Frontal cortex (tissue), 4 donors: ENCODE data around the gene TMEM94. TPM values are rescaled to one million over a fixed set of nuclear protein-coding genes. Genes with fewer than 3 reads are reported as not detected.

ENCODE experiments used
- DNase-seq, 2 donors: peaks; one replicate each; pipeline ENCODE4 v3.0.0; 2012; ENCODE audit warnings: low spot score in 2 of 2
- FAIRE-seq: peaks from 2 replicates; lab custom pipeline; 2012; peaks lifted over from hg19 to GRCh38; lab: Jason Lieb, UNC
- total RNA-seq: library from RNA; depleted of rRNA; stranded (reverse); fragments of >200 nt; gene quantifications from one replicate; pipeline ENCODE4 v1.2.3, GENCODE V29; 2014
- donor health status: control.
- donor health status: control.
- donor health status: control.

Gene TMEM94
- total RNA-seq, 1 donor from 2014 or later = 18.8 TPM

GRCh38 chr17:75490953-75491649 lies 34.7 kb downstream of the TMEM94 start:
- FAIRE-seq (no peak), DNase-seq (no peak)

DNA sequence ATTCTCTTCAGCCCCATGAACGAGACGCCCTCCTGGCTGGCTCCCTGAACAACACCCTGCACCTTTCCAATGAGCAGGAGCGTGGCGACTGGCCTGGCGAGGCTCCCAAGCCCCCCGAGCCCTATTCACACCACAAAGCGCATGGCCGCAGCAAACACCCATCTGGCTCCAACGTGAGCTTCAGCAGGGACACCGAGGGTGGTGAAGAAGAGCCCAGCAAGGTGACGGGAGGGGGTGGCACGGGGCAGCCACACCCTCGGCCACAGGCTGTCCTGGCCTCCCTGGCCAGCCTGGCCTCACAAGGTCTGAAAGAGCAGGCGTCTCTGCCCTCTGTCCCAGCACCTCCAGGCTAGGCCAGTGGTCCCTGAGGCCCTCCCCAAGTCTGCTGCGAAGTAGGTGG lies 35.2 kb downstream of the TMEM94 start:
- no peak for DNase-seq
- no peak for FAIRE-seq

DNA sequence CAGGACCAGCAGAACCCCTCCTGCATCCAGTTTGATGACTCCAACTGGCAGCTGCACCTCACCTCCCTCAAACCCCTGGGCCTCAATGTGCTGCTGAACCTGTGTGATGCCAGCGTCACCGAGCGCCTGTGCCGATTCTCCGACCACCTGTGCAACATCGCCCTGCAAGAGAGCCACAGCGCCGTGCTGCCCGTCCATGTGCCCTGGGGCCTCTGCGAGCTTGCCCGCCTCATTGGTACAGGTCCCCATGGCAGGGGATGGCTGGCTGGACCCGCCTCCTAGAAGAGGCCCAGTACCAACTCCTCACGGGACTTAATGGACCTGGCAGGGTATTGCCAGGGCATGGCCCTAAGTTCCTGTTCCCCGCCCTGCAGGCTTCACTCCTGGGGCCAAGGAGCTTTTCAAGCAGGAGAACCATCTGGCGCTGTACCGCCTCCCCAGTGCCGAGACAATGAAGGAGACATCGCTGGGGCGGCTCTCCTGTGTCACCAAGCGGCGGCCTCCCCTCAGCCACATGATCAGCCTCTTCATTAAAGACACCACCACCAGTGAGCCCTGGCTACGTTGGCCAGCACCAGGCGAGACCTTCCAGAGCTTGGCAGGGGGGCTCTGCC lies 36.2 kb downstream of the TMEM94 start:
- FAIRE-seq (no peak), DNase-seq (no peak)

- no peak for FAIRE-seq
- no peak for DNase-seq
Measured at GRCh38 chr17:75493476-75494129, 37.2 kb downstream of the TMEM94 start.

GRCh38 chr17:75494326-75494877 lies 38.0 kb downstream of the TMEM94 start:
- FAIRE-seq = no peak
- DNase-seq = no peak

GRCh38 chr17:75496005-75496404 lies 39.6 kb downstream of the TMEM94 start:
- FAIRE-seq (no peak), DNase-seq (no peak)

DNA sequence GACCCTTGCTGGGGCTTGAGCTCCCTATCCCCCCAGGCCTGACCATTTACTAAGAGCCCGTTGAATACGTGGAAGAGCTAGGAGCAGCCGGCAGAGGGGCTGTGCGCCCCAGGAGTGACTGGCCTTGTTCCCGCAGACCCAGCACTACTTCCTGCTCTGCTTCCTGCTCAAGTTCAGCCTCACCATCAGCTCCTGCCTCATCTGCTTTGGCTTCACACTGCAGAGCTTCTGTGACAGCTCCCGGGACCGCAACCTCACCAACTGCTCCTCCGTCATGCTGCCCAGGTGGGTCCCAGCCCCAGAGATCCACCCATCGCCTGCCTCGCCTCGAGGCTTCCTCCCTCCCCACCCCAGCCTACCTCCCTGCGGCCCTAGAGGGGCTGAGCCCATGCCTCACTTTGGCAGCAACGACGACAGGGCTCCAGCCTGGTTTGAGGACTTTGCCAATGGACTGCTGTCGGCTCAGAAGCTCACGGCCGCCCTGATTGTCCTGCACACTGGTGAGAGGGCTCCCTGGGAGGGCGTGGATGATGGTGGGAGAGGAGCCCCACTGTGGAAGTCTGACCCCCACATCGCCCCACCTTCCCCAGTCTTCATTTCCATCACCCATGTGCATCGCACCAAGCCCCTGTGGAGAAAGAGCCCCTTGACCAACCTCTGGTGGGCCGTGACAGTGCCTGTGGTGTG lies 41.7 kb downstream of the TMEM94 start:
- FAIRE-seq = no peak
- no peak for DNase-seq

GRCh38 chr17:75498726-75499213 lies 42.3 kb downstream of the TMEM94 start:
- no peak for FAIRE-seq

GRCh38 chr17:75499313-75500022 lies 43.0 kb downstream of the TMEM94 start:
- FAIRE-seq (no peak), DNase-seq (no peak)

More at GRCh38 chr17:75498726-75499213, 42.3 kb downstream of the TMEM94 start:
- no peak for DNase-seq

DNA sequence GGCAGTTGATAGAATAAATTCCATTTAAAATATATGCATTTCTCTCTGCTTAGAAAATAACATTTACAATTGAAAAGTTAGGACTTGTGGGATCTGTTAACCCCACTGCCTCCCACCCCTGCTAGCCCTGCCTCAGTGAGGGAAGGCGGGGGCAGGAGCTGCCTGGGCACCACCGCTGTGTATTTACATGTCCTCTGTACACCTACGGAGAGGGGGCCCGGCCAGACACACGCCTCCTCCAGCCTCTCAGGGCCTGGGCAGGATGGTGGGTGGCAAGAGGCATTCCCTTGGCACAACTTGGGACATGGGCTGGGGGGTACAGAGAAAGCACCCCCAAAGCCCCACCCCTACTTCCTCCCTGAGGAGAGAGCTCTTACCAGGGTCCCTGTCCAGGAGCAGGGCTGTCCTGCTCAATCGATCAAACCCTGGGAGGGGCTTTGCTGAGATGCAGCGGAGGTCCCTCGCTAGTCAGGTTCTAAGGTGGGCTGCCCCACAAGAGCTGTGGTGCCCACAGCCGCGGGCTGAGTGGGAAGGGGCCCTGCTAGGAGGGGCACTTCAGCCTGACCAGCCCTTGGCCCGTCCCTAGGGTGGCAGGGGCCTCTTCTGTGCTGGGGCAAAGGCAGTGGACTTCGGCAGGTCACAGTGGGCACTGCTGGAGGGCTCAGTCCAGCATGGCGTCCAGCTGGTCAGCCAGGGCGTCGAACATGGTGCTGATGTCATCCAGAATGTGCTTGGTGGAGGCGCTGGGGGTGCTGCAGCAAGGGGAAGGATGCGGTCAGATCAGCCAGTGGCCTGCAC lies 44.2 kb downstream of the TMEM94 start:
- DNase-seq (no peak), FAIRE-seq (no peak)

DNA sequence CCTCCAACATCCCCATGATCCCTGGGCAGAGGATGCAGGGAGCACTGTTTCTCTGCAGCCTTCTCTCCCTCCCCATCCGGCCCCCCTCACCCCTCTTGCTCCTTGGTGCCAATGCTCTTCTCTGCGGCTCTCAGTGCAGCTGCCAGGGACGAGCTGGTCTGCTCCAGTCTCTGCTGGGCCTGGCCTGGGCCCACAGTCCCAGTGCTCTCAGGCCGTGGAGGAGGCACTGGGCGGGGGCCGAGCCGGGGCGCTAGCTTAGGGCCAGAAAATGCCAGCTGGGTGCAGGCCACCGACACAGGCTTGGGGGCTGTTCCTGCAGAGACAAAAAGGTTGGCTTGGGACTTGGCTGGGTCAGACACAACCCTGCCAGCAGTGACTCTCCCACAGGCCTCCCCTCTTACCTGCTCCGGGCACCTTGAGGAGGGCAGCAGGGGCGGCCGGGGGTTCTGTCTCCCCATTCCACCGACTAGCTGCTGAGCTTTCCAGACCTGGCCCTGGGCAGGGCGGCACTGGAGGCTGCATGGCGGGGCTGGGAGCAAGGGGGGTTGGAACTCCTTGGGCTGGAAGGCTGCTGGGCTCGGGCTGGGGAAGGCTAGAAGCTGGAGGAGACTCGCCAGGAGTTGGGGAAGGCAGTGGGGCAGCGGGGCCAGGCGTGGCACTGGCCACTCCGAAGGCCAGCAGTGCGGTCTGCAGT lies 45.1 kb downstream of the TMEM94 start:
- peak; percentile 80 to 85 for DNase-seq
- no peak for FAIRE-seq

DNA sequence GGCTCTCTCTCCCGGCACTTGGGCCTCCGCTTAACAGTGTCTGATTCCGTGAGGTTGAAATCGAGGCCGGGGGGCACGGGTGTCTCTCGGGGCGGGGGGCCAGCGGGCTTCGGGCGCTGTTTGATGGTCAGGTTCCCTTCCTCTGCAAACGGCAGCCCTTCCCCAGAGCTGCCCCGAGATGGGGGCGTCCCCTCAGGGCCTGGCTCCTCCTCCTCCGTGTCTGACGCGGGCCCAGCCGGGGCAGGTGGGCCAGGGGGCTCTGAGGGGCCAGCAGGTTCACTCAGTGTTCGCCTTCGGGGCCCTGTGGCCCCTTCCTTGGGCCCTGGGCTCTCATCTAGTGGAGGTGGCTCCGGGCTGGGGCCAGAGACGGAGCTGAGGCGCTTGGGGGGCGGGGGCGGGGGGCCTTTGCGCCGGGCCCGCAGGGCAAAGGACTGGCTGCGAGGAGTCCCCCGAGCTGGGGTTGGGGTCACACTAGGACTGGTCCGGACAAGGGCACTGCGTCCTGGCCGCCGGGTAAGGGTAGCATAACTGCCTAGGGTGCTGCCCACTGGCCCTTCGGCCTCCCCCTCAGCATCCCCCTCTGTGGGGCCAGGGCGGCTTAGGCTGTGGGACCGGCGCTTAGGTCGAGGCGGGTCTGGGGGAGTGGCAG lies 45.8 kb downstream of the TMEM94 start:
- DNase-seq (no peak), FAIRE-seq (no peak)

DNA sequence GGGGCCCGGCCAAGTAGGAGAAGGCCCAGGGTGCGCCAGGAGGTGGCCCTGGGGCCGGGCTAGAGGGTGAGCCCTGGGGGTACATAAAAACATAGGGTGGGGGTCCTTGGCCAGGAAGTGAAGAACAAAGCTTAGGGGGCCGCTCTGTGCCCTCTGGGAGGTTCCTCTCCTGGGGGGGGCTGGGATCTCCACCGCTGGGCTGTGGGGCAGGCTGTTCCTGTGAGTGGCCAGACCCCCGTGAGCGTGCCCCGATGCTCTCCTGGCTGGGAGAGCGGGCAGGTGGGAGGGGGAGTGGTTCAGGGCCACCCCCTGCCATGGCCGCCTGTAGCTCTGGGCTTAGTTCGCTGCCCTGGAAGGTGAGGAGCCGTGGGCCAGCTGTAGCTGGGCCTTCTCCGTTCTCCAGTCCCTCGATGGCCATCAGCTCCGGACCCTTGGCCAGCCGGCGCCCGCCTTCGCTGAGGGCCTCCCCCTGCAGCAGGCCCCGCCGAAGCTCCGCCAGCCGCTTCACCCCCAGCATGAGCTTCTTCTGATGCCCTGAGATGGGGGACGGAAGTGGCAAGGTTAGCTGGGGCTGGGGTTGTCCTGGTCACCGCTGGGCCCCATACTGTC lies 46.4 kb downstream of the TMEM94 start:
- FAIRE-seq = no peak

DNA sequence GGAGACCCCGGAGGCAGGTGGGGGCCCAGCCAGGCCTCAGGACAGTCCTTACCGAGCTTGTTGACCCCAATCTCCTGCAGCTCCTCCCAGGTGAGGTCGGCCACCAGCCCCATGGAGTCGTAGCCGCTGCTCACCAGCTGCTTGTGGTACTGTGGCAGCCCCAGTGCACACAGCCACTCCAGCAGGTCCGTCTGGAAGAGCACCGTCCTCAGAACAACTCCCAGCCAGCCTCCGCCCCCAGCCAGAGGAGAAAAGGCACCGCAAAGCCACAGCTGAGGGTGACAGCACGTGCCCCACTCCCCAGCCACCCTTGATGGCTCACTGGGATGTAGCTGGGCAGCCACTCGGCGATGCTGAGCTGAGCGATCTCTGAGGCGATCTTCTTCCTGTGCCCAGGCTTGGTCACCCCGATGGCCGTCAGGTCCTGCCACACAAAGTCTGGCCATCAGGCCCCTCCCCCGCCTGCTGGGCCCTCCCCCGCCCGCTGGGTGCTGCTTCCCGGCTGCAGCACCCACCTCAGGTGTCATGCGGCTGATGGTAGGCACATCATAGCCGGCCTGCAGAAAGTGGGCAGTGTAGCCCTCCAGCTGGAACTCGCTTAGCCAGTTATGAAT lies 47.0 kb downstream of the TMEM94 start:
- FAIRE-seq = no peak
- DNase-seq = no peak

More for the DNA sequence above, 46.4 kb downstream of the TMEM94 start:
- DNase-seq = no peak

- DNase-seq (no peak), FAIRE-seq (no peak)
Measured at GRCh38 chr17:75503976-75504346, 47.5 kb downstream of the TMEM94 start.

DNA sequence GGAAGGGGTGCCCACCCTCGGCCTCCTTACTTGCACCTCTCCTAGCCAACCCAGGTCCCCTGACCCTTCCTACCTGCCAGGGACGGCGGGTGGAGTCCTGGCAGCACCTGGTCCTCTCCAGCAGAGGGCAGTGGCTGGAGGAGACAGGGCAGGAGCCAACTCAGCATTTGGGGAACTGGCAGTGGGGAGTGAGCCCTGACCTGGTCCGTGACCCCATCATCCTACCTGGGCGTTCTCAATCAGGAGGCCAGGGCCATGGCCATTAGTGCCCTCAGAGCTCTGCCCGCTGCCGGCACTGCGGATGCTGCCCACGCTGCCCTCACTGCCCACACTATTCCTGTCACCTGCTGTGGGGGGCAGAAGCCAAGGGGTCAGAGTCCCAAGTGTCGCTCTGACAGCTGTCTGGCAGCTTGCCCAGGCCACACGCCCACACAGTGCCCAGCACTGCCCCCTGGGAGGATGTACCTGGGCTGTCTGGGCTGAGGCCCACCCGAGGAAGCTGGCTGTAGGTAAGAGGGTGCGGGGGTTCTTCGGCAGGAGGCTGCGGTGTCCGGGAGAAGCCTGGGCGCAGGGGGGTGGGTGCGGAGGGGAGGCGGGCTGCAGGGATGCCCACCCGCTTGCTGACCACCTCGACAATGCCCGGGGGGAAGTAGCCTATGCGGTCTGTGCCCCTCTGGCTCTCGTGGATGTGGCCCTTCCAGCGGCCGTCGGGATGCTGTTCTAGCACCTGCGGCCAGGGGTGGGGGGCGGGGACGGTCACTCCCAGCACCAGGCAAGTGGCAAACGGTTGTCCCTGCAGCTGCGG lies 48.1 kb downstream of the TMEM94 start:
- FAIRE-seq (no peak), DNase-seq (no peak)
